Peyer's patch (tissue), 4 donors: Measurements from ENCODE around the gene PROK1. TPM values are rescaled to one million over a fixed set of nuclear protein-coding genes. Genes with fewer than 3 reads are reported as not detected.
"Not testable (repeated sequence)": the region's sequence is repeated elsewhere in the genome, so short reads cannot be mapped to it uniquely, and the experiment has no call there.

ENCODE experiments used
- DNase-seq, 3 donors: peaks; one replicate each; pipeline ENCODE4 v3.0.0-alpha.2; 2017 to 2019
- H3K27ac ChIP-seq, 4 donors: fragments of 200-600 bp; sonication (generic); one replicate each; pipeline ENCODE4 v1.5.1; 2016 to 2019
- H3K27me3 ChIP-seq, 2 donors: fragments of 200-600 bp; sonication (generic); one replicate each; pipeline ENCODE4 v1.5.1; 2019
- H3K36me3 ChIP-seq, 3 donors: fragments of 200-600 bp; sonication (generic); one replicate each; pipeline ENCODE4 v1.5.1; 2016 to 2019
- H3K4me1 ChIP-seq, 4 donors: fragments of 200-600 bp; sonication (generic); one replicate each; pipeline ENCODE4 v1.5.1; 2016 to 2019
- H3K4me3 ChIP-seq, 4 donors: fragments of 200-600 bp; sonication (generic); 1 replicate in 3 of 4; 2 replicates in 1 of 4; pipeline ENCODE4 v1.5.1; 2016 to 2019; ENCODE audit warnings: mild to moderate bottlenecking in 1 of 4
- H3K9me3 ChIP-seq, 4 donors: fragments of 200-600 bp; sonication (generic); one replicate each; pipeline ENCODE4 v1.5.1; 2016 to 2019; ENCODE audit warnings: mild to moderate bottlenecking in 1 of 4
- CTCF ChIP-seq, 6 experiments: fragments of 450-650 bp in 4 of 6; fragments of 200-600 bp in 2 of 6; sonication (generic) in 1 of 6; IDR thresholded peaks; one replicate each; pipeline ENCODE4 v1.5.1; 2017 to 2019; ENCODE audit warnings: antibody characterized with exemption in 6 of 6, mild to moderate bottlenecking in 3 of 6, moderate library complexity in 1 of 6
- POLR2A ChIP-seq, 2 donors: fragments of 450-650 bp; IDR thresholded peaks; one replicate each; pipeline ENCODE4 v1.5.1; 2017; ENCODE audit warnings: antibody characterized with exemption in 2 of 2, mild to moderate bottlenecking in 2 of 2, moderate library complexity in 2 of 2
- total RNA-seq, 4 donors: library from RNA; depleted of rRNA; stranded (reverse); fragments of >200 nt; gene quantifications; one replicate each; pipeline ENCODE4 v1.1.0, GENCODE V29; 2016

Gene PROK1
- total RNA-seq, 4 donors from 2014 or later = not detected

- TF ChIP-seq CTCF (IDR thresholded peaks at IDR 0.05) (no peak), POLR2A (IDR thresholded peaks at IDR 0.05) (no peak)
- Histone ChIP-seq H3K27me3 (no peaks in the 10 kb centered on the region), H3K36me3 (no peaks in the 10 kb centered on the region), H3K4me1 (no peaks in the 10 kb centered on the region), H3K4me3 (no peak overlapping the region), H3K27ac (no peak overlapping the region), H3K9me3 (no peaks in the 10 kb centered on the region)
- no peak for DNase-seq
These were observed 12.1 kb upstream of the PROK1 start for GRCh38 chr1:110438893-110439292.

- DNase-seq, H3K36me3 ChIP-seq, H3K4me1 ChIP-seq: not testable (repeated sequence)
These were observed 11.1 kb upstream of the PROK1 start for GRCh38 chr1:110439873-110440272.

GRCh38 chr1:110440877-110441276, 10.1 kb upstream of the PROK1 start:
- no peaks in the 10 kb centered on the region for H3K36me3 ChIP-seq
- no peaks in the 10 kb centered on the region for H3K9me3 ChIP-seq
- TF ChIP-seq CTCF (IDR thresholded peaks at IDR 0.05) = no peak
- no peak for TF ChIP-seq POLR2A (IDR thresholded peaks at IDR 0.05)
- no peak for DNase-seq
- H3K4me3 ChIP-seq = no peak overlapping the region
- no peak overlapping the region for H3K27ac ChIP-seq
- H3K4me1 ChIP-seq = no peaks in the 10 kb centered on the region
- H3K27me3 ChIP-seq = no peaks in the 10 kb centered on the region

More at GRCh38 chr1:110439873-110440272, 11.1 kb upstream of the PROK1 start:
- H3K27ac ChIP-seq, H3K27me3 ChIP-seq, H3K9me3 ChIP-seq, H3K4me3 ChIP-seq: not testable (repeated sequence)

GRCh38 chr1:110441888-110442287, 9.1 kb upstream of the PROK1 start:
- no peaks in the 10 kb centered on the region for H3K4me1 ChIP-seq
- H3K4me3 ChIP-seq = no peak overlapping the region
- no peak overlapping the region for H3K27ac ChIP-seq
- H3K9me3 ChIP-seq = no peaks in the 10 kb centered on the region
- no peaks in the 10 kb centered on the region for H3K27me3 ChIP-seq
- no peak for DNase-seq
- TF ChIP-seq POLR2A (IDR thresholded peaks at IDR 0.05) (no peak), CTCF (IDR thresholded peaks at IDR 0.05) (no peak)
- H3K36me3 ChIP-seq = no peaks in the 10 kb centered on the region

GRCh38 chr1:110443451-110443850, 7.5 kb upstream of the PROK1 start:
- no peaks in the 10 kb centered on the region for H3K9me3 ChIP-seq

GRCh38 chr1:110444561-110444960, 6.4 kb upstream of the PROK1 start:
- Histone ChIP-seq H3K27ac (no peak overlapping the region), H3K36me3 (no peaks in the 10 kb centered on the region), H3K27me3 (no peaks in the 10 kb centered on the region), H3K4me1 (no peaks in the 10 kb centered on the region), H3K9me3 (no peaks in the 10 kb centered on the region), H3K4me3 (no peak overlapping the region)
- TF ChIP-seq POLR2A (IDR thresholded peaks at IDR 0.05) (no peak), CTCF (IDR thresholded peaks at IDR 0.05) (no peak)
- DNase-seq = no peak

More at GRCh38 chr1:110443451-110443850, 7.5 kb upstream of the PROK1 start:
- Histone ChIP-seq H3K4me1 (no peaks in the 10 kb centered on the region), H3K4me3 (no peak overlapping the region), H3K27me3 (no peaks in the 10 kb centered on the region), H3K36me3 (no peaks in the 10 kb centered on the region), H3K27ac (no peak overlapping the region)
- TF ChIP-seq CTCF (IDR thresholded peaks at IDR 0.05) (no peak), POLR2A (IDR thresholded peaks at IDR 0.05) (no peak)
- no peak for DNase-seq
